Measurements from ENCODE around the gene SLC16A7. TPM values are rescaled to one million over a fixed set of nuclear protein-coding genes. Genes with fewer than 3 reads are reported as not detected.

The SLC16A7 gene
- polyA plus RNA-seq, 1 donor from 2014 or later, result 2.3 TPM

DNA sequence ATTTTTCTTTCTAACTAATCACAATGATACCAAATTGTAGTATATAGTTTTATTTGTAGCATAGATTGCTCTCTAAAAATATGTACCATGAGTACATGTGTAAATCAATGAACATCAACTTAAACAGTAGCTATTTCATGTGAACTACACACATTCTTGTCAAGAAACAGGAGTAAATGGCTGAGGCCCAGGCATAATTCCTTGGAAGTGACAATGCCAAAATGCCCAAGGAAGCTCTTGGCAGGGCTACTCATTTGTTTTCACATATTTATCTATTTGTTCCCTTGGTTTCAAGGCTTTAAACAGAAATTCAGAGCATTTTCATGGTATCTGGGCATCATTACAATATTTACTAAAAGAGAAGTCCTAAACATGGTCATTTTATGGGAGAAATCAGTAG is 165.7 kb downstream of the SLC16A7 start:
- TF ChIP-seq EP300 (conservative IDR thresholded peaks at IDR 0.05; ENCODE audit: poor library complexity, severe bottlenecking) (no peak), SMC3 (conservative IDR thresholded peaks at IDR 0.05; ENCODE audit: poor library complexity) (no peak)
- TF ChIP-seq, protein P1, sequence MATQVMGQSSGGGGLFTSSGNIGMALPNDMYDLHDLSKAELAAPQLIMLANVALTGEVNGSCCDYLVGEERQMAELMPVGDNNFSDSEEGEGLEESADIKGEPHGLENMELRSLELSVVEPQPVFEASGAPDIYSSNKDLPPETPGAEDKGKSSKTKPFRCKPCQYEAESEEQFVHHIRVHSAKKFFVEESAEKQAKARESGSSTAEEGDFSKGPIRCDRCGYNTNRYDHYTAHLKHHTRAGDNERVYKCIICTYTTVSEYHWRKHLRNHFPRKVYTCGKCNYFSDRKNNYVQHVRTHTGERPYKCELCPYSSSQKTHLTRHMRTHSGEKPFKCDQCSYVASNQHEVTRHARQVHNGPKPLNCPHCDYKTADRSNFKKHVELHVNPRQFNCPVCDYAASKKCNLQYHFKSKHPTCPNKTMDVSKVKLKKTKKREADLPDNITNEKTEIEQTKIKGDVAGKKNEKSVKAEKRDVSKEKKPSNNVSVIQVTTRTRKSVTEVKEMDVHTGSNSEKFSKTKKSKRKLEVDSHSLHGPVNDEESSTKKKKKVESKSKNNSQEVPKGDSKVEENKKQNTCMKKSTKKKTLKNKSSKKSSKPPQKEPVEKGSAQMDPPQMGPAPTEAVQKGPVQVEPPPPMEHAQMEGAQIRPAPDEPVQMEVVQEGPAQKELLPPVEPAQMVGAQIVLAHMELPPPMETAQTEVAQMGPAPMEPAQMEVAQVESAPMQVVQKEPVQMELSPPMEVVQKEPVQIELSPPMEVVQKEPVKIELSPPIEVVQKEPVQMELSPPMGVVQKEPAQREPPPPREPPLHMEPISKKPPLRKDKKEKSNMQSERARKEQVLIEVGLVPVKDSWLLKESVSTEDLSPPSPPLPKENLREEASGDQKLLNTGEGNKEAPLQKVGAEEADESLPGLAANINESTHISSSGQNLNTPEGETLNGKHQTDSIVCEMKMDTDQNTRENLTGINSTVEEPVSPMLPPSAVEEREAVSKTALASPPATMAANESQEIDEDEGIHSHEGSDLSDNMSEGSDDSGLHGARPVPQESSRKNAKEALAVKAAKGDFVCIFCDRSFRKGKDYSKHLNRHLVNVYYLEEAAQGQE (IDR thresholded peaks at IDR 0.05; ENCODE audit: borderline replicate concordance), result no peak
- no peaks in the 10 kb centered on the region for H3K9me3 ChIP-seq (ENCODE audit: low read length)

DNA sequence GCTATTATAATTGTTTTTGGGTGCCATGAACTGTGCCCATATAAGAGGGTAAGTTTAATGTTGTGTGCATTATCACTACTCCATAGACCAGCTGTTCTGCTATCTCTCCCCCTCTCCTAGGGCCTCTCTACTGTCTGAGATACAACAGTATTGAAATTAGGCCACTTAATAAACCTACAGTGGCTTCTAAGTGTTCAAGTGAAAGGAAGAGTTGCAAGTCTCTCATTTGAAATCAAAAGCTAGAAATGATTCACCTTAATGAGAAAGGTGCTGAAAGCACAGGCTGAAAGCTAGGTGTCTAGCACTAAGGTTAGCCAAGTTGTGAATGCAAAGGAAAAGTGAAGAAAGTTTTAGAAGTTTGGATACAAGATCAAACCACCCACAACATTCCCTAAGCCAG is 168.0 kb downstream of the SLC16A7 start:
- Histone ChIP-seq H3F3A (ENCODE audit: insufficient read depth, low read length, poor library complexity, severe bottlenecking) (no peaks in the 10 kb centered on the region), H3K4me3 (ENCODE audit: low read length) (no peak overlapping the region), H4K20me1 (ENCODE audit: insufficient read depth) (no peaks in the 10 kb centered on the region), H3K9me2 (ENCODE audit: insufficient read depth, low read length) (no peaks in the 10 kb centered on the region), H3K9me3 (ENCODE audit: low read length) (no peaks in the 10 kb centered on the region), H3K9ac (ENCODE audit: low read length) (no peak overlapping the region), H2AFZ (ENCODE audit: low read depth, low read length) (no peak overlapping the region), H3K27me3 (ENCODE audit: insufficient read depth, low read depth, low read length) (no peaks in the 10 kb centered on the region), H3K4me2 (ENCODE audit: low read length) (no peak overlapping the region), H3K27ac (ENCODE audit: low read length) (no peak overlapping the region), H3K36me3 (ENCODE audit: insufficient read depth, low read length) (no peaks in the 10 kb centered on the region), H3K79me2 (replicated peaks; ENCODE audit: insufficient read depth, low read length) (no peaks in the 10 kb centered on the region)
- no peak for TF ChIP-seq SMC3 (conservative IDR thresholded peaks at IDR 0.05; ENCODE audit: poor library complexity)
- TF ChIP-seq EZH2 (IDR thresholded peaks at IDR 0.05; ENCODE audit: borderline replicate concordance, insufficient read depth, low read length, poor library complexity, severe bottlenecking), result no peak
- TF ChIP-seq, protein P2, sequence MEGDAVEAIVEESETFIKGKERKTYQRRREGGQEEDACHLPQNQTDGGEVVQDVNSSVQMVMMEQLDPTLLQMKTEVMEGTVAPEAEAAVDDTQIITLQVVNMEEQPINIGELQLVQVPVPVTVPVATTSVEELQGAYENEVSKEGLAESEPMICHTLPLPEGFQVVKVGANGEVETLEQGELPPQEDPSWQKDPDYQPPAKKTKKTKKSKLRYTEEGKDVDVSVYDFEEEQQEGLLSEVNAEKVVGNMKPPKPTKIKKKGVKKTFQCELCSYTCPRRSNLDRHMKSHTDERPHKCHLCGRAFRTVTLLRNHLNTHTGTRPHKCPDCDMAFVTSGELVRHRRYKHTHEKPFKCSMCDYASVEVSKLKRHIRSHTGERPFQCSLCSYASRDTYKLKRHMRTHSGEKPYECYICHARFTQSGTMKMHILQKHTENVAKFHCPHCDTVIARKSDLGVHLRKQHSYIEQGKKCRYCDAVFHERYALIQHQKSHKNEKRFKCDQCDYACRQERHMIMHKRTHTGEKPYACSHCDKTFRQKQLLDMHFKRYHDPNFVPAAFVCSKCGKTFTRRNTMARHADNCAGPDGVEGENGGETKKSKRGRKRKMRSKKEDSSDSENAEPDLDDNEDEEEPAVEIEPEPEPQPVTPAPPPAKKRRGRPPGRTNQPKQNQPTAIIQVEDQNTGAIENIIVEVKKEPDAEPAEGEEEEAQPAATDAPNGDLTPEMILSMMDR (IDR thresholded peaks at IDR 0.05; ENCODE audit: poor library complexity, severe bottlenecking), result no peak
- no peak for TF ChIP-seq EP300 (conservative IDR thresholded peaks at IDR 0.05; ENCODE audit: poor library complexity, severe bottlenecking)
- no peak for TF ChIP-seq TAF1 (IDR thresholded peaks at IDR 0.05; ENCODE audit: low read depth)
- TF ChIP-seq POLR2AphosphoS5 (IDR thresholded peaks at IDR 0.05), result no peak

More for the DNA sequence above, 165.7 kb downstream of the SLC16A7 start:
- Histone ChIP-seq H4K20me1 (ENCODE audit: insufficient read depth) (no peaks in the 10 kb centered on the region), H3K27me3 (ENCODE audit: insufficient read depth, low read depth, low read length) (no peaks in the 10 kb centered on the region), H3K4me2 (ENCODE audit: low read length) (no peak overlapping the region), H3K9ac (ENCODE audit: low read length) (no peak overlapping the region), H3K36me3 (ENCODE audit: insufficient read depth, low read length) (no peaks in the 10 kb centered on the region), H3F3A (ENCODE audit: insufficient read depth, low read length, poor library complexity, severe bottlenecking) (no peaks in the 10 kb centered on the region), H3K27ac (ENCODE audit: low read length) (no peak overlapping the region), H2AFZ (ENCODE audit: low read depth, low read length) (no peak overlapping the region), H3K4me3 (ENCODE audit: low read length) (no peak overlapping the region), H3K9me2 (ENCODE audit: insufficient read depth, low read length) (no peaks in the 10 kb centered on the region), H3K79me2 (replicated peaks; ENCODE audit: insufficient read depth, low read length) (no peaks in the 10 kb centered on the region)

DNA sequence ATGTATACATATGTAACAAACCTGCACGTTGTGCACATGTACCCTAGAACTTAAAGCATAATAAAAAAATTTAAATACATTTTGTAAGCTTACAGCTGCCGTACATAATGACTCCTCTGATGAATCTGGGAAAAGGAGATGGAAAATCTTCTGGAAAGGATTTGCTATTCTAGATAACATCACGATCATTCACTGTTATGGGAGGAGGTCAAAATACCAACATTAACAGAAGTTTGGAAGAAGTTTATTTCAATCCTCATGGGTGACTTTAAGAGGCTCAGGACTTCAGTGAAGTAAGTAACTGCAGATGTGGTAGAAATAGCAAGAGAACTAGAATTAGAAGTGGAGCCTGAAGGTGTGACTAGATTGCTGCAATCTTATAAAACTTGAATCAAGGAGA is 172.2 kb downstream of the SLC16A7 start:
- H2AFZ ChIP-seq (ENCODE audit: low read depth, low read length), result no peak overlapping the region
- no peak overlapping the region for H3K4me2 ChIP-seq (ENCODE audit: low read length)
- no peaks in the 10 kb centered on the region for H3F3A ChIP-seq (ENCODE audit: insufficient read depth, low read length, poor library complexity, severe bottlenecking)
- no peaks in the 10 kb centered on the region for H3K36me3 ChIP-seq (ENCODE audit: insufficient read depth, low read length)
- no peak overlapping the region for H3K9ac ChIP-seq (ENCODE audit: low read length)
- H3K9me3 ChIP-seq (ENCODE audit: low read length), result no peaks in the 10 kb centered on the region
- TF ChIP-seq RAD21 (conservative IDR thresholded peaks at IDR 0.05) (no peak), TAF1 (IDR thresholded peaks at IDR 0.05; ENCODE audit: low read depth) (no peak), SMC3 (conservative IDR thresholded peaks at IDR 0.05; ENCODE audit: poor library complexity) (no peak), MXI1 (conservative IDR thresholded peaks at IDR 0.05; ENCODE audit: poor library complexity, severe bottlenecking) (no peak), EZH2 (IDR thresholded peaks at IDR 0.05; ENCODE audit: borderline replicate concordance, insufficient read depth, low read length, poor library complexity, severe bottlenecking) (no peak), POLR2AphosphoS5 (IDR thresholded peaks at IDR 0.05) (no peak), EP300 (conservative IDR thresholded peaks at IDR 0.05; ENCODE audit: poor library complexity, severe bottlenecking) (no peak)
- TF ChIP-seq, protein P2 (IDR thresholded peaks at IDR 0.05; ENCODE audit: poor library complexity, severe bottlenecking), result no peak
- no peaks in the 10 kb centered on the region for H4K20me1 ChIP-seq (ENCODE audit: insufficient read depth)
- no peak overlapping the region for H3K4me3 ChIP-seq (ENCODE audit: low read length)
- H3K79me2 ChIP-seq (replicated peaks; ENCODE audit: insufficient read depth, low read length), result no peaks in the 10 kb centered on the region
- H3K27me3 ChIP-seq (ENCODE audit: insufficient read depth, low read depth, low read length), result no peaks in the 10 kb centered on the region
- no peaks in the 10 kb centered on the region for H3K9me2 ChIP-seq (ENCODE audit: insufficient read depth, low read length)
- H3K27ac ChIP-seq (ENCODE audit: low read length), result no peak overlapping the region
